HG02571 (cell line): ENCODE data around the gene CRACR2B.

Experiments
- ATAC-seq: cut with Tn5 transposase; IDR thresholded peaks from one replicate; pipeline ENCODE4 v1.9.1; 2021; ENCODE audit warnings: mild to moderate bottlenecking, moderate library complexity; ENCODE audit not compliant: unreplicated experiment

The CRACR2B gene

DNA sequence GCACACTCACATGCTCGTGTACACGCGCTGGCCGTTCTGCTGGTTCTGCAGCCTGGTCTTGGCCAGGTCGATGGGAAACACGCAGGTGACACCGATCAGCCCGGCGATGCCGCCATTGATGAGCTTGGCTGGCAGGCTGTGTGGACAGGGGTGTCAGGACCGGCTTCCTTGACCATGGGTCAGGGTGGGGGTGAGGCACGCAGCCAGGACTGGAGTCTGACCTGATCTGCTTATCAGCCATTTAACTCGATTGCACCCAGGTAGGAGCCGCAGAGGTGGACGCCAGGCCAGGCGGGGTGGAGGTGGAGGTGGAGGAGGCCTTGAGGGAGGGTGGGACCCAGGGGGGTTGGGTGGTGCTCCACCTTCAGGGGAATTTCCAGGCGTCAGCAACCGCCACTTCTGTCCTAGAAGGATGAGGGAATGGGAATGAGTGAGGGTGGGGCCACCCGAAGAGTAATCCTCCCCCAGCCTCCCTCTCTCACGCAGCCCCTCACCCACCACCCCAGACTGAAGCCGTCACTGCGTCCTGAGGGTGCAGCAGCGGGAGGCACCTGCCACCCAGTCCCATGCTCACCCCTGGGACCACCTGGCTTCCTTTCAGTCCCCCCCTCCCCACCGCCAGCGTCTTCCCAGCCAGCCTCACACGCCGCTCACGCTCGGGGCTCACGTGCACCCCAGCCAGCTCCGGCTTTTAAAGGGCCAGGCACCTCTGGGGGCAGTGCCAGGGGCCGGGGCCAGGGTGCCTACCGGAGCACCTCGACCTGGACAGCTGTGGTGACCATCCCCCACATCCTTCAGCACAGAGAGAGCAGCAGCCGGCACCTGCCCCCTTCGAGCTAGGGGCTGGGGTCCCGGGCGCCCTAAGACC lies 32.7 kb upstream of the CRACR2B start:
- no peak for ATAC-seq

DNA sequence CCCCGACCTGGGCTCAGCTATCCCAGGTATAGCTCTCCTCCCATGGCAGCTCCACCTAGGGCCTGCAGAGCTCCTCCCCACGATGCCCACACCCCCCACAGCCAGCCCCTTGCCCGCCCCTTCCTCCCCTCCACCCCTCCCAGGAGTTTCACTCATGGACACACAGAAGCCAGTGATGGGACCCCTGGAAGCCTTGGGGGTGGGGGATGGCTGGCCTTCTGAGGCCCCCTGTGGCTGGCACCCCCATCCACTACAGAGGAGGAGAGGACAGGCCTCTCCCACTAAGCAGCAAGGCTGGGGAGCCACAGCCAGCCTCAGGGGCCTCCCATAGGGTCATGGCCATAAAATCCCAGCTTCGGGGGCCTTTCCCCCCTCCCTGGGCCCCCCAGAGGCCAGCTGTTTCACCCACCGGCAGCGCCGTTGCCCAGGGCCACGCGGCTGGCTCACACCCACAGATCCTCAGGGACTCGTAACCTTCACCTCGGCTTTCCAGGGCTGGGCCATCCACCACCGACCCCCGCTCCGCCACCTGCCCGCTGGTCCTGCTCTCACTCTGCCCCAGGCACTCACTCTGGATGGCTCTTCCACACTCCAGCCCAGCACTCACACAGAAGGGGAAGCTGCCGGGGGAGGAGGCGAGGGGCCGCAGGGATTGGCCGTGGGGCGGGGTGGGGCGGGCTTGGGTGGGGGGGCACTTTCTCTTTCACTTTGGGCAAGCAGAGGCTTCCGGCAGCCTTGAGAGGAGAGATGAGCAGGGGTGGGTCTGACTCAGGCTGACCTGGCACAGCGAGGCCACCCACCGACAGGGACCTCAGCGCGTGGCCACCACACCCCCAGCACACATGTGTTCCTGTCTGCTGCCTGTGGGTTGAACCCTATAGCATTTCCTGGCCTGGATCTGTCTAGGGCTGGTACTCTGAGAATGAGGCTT lies 31.8 kb upstream of the CRACR2B start:
- no peak for ATAC-seq

DNA sequence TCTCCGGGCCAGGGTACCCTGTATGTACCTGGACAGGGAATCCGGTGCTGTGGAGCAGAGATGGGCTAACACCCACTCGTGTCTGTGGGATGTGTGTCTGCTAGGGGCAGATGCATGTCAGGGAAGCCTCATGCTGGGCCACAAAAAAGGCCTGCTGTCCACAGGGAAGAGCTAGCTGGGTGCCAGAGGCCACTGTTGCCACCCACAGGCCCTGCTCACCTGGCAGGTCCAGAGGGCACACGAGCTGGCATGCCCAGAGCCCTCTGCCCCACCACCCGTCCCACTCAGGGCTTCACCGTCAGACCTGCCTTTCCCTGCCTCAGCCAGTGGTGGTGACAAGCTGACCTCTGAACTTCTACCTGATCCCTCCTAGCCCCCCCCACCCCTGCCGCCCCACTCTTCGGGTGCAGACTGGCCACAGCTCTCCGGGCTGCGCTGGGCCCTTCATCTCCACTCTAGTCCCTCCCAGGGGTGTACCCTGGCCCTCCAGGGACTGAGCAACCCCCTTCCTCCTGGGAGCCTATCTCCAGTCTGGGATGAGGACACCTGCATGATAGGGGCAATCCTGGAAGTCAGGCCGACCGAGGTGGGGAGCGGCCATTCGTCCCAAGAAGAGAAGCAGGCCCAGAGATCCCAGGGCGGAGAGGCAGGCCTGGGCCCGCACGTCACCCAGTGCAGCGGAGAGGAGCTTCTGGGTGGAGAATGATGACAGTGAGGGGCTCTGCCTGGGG lies 31.0 kb upstream of the CRACR2B start:
- ATAC-seq: no peak

DNA sequence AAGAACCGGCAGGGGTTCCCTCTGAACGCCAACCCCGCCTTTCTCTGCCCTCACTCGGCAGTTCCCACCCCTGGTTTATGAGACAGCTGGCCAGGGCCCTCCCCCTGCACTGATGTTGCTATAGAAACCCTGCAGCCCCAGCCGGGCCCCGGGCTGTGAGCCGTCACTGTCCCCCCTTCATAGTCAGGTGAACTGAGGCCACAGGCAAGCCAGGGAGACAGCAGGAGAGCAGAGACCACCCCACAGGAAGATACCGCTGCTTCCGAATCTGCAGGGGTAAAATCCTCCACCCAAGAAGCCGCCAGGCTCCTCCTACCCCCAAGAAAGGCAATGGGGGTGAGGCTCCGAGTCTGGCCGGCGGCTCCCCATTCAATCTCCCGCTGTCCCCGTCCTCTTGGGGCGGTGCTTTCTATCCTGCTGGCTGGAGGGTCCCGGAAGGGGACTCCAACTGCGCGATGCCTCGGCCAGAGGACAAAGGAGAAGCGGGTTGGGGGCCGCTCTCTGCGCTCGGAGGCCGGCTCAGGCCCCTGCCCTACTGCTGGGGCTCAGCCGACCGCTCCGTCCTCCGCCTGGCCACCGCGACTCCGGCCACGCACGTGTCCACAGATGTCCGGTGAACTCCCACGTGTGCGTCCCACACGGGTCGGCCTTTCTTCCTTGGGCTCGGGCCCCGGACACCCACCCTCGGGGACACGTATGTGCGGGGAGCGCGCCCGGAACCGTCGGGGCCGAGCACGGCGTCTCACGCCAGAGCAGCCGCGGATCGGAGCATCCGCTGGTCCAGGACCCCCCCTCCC lies 30.2 kb upstream of the CRACR2B start:
- peak; percentile 35 for ATAC-seq

DNA sequence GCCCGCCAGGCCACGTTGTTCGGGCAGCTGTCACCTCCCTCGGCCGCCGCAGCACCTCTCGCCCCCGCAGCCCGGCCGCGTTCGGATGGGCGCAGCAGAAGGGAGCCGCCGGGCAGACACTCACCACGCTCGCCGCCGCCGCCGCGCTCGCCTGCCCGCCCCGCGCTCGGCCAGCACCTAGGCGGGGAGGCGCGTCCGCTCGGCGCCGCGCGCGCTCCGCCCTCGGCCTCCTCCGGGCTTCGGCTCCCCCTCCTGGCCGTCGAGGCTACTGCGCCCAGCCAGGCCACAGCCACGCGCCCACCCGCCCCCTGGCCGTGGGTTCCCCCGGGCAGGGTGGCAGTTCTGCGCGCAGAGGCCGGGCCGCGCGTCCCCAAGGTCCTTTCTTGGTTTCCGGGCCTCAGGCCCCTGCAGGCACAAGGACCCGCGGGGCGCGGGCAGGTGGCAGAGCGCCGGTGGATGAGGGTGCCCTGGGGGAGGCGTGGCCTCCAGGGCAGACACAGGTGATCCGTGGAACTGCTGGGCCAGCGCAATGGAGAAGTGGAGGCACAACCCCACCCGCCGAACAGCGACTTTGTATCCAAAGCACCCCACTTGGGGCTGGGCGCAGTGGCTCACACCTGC lies 29.5 kb upstream of the CRACR2B start, which contains the start of gene SLC25A22:
TSS of gene SLC25A22 (minus strand) at position 189 of the 621 bp plus-strand sequence. CDS start 3,275 bp downstream, outside the sequence.
- peak; percentile 49 for ATAC-seq

DNA sequence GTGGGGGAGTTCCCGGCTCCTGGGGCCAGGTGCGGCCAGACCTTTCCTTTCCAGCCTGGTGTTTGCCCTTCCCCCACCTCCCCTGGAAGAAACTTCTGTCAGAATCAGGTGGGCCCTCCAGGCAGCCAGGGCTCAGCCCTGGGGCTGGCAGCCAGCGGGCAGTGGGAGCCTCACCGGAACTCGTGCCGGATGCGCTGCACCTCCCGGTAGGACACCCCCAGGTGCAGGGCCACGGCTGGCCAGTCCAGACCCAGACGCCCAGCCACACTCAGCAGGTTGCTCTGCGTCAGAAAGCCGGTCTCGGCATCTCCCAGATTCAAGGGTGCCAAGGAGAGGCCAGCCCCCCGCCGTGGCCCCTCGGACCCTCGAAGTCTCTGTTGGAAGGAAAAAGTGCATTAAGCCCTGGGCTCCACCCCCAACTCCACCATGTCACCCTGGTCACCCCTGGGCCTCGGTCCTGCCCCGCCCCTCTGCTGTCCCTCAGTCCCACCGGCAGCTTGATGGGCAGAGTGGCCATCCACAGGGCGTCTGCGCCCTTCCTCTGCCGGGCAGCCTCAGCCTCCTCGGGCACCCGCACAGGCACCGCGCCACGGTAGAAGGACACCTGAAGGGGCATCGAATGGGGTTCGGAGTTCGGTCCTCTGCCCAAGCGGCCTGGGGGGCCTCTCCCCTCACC lies 27.9 kb upstream of the CRACR2B start:
- no peak for ATAC-seq

DNA sequence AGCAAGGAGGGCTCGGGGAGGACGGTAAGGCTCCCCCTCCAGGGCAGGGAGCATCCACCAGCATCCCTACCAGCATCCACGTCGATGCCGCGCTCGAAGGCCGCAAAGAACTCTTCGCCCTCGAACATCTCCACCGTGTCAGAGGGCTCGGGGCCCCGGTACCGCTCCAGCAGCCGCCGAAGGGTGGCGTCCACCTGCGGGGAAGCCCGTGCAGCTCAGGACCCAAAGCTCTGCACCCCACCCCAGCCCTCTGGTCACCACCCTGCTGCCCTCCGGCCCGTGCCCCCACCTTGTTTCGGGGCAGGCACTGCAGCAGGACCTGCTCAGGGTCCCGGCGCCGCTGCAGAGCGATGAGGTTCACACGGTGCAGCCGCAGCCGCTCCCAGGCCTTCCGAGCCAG lies 27.2 kb upstream of the CRACR2B start:
- no peak for ATAC-seq

DNA sequence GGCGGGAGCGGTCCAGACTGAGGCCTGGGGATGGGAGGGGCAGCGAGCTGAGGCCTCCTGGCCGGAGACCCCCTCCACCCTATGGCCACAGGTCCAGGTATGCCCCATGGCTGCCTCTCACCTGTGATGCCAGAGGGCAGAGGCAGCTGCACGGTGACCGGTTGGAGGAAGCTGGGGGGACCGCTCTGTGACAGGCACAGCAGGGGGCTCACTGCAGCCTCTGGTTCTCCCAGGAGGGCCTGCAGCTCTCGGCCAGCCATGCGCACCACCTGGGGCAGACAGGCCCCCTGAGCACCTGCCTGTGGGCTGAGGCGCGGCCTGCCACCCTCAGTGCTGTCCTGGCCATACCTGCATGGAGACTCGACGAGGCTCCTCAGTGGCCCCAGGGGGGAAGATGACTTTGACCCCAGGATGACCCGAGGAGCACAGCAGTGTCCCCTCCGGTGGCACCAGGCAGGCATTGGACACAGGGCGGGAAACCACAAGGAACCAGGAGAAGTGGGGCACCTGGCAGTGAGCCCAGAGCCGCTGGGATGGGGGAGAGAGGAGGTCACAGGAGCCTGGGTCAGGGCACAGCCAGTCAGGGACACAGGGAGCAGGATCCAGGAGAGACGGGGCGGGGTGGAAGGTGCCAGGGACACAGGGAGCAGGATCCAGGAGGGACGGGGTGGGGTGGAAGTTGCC lies 26.5 kb upstream of the CRACR2B start:
- no peak for ATAC-seq

DNA sequence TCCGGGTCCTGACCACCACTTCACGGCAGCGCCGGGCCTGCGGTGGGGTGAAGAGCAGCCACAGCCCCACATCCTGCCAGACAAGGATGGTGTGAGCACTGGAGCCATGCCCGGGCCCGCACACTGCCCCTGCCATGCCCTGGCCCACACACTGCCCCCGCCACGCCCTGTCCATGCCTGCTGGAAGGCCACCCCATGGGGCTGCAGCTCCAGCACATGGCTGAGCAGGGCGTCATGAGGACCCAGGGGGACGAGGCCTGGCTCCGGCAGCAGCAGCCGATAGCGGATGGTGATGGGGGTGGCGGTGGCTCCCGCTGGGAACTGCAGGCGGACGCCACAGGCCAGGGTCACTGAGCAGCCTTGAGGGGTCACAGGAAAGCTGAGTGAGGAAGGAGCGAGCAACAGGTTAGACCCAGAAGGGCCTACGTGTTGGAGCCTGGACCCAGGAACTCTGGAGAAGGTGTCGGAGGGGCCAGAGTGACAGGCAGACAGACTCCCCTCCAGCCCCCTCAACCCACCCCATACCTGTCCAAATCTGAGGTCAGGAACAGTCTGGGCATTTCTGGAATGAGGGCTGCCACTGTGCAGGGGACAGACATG lies 25.6 kb upstream of the CRACR2B start:
- ATAC-seq: no peak

DNA sequence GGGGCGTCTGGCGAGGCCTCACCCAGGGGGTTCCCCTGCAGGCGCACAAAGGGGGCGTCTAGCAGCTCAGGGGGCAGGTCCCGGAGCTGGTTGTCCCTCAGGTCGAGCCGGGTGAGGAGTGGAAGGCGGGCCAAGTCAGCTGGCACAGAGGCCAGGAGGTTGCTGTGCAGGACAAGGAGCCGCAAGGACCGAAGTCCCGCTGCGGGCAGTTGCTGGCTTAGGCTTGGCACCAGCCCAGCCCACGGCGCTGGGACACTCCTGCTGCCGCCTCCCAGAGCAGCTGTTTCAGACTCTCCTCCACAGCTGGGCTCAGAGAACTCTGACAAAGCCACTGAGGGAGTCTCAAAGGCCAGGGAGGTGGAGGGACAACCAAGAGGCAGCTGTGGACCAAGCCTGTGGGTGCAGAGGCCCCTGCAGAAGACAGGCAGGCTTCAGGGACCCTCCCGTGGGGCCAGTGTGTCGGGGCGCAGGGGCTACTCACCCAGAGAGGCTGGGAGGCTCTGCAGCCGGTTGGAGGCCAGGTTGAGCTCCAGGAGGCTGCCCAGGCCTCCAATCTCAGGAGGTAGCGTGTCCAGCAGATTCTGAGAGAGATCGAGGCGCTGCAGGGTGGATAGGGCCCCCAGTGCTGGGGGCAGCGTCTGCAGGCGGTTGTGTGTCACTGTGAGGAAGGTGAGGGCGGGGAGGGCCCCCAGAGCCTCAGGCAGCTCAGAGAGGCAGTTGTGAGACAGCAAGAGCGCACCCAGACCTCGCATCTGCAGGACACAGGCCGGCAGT lies 24.8 kb upstream of the CRACR2B start:
- ATAC-seq: no peak

DNA sequence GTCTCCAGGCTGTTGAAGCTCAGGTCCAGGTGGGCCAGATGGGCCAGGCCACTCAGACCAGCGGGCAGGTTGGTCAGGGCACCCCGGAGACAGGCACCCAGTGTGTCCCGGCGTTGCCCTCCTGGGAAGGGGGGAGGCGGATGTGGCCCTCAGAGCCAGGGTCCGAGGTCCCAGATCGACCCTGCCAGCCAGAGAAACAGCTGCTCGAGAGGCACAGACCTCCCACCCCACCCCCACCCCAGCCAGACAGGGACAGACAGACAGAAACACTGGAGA lies 24.3 kb upstream of the CRACR2B start:
- no peak for ATAC-seq

DNA sequence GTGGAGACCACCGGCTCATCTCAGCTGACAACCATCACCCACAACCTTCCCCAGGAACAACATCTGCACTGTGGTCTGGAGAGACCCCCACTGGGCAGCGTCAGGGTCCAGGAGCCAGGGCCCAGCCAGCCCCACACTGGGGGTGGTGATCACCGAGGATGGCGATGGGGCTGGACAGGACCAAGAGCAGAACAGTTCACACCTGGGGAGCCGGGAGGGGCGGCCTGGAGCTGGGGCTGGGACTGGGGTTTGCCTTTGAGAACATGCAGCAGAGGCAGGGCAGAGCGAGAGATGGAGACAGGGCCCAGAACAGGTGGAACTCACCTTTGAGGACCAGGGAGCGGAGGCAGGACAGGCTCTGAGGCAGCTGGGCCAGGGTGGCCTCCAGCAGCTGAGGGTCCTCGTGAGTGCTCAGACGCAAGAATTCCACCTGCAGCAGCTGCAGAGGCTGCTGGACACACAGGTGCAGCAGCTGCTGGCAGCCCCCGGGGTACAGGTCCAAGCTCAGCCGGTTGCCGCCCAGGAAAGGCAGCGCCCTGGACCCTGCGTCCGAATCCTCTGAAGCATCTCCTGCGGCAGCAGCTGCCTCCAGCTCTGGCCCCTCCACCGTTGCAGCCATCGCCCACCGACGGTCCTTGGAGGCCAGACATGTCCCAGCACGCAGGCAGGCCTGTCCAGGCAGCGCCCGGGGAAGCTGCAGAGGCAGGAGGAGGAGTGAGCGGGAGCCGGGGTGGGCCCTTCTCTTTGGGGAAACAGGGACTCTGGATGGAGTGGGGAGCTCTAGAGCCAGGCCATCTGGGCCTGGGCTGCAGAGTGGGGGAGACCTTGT lies 23.7 kb upstream of the CRACR2B start:
- no peak for ATAC-seq

DNA sequence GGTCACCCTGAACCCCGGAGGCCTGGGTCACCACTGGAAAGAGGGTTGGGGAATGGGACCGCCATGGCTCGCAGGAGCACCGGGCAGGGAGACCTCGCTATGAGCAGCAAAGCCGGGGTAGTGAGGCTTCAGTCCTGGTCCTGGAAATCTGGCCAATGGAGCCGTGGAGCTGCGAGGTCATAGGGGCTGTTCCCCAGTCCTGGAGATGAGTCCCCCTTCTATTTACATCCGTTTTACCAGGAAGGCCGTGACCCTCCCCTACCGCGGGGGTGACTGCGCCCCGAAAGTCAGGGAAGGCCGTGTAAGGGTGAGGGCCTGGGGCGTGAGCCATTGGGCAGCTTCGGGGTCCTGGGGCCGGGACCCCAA lies 23.1 kb upstream of the CRACR2B start:
- no peak for ATAC-seq

DNA sequence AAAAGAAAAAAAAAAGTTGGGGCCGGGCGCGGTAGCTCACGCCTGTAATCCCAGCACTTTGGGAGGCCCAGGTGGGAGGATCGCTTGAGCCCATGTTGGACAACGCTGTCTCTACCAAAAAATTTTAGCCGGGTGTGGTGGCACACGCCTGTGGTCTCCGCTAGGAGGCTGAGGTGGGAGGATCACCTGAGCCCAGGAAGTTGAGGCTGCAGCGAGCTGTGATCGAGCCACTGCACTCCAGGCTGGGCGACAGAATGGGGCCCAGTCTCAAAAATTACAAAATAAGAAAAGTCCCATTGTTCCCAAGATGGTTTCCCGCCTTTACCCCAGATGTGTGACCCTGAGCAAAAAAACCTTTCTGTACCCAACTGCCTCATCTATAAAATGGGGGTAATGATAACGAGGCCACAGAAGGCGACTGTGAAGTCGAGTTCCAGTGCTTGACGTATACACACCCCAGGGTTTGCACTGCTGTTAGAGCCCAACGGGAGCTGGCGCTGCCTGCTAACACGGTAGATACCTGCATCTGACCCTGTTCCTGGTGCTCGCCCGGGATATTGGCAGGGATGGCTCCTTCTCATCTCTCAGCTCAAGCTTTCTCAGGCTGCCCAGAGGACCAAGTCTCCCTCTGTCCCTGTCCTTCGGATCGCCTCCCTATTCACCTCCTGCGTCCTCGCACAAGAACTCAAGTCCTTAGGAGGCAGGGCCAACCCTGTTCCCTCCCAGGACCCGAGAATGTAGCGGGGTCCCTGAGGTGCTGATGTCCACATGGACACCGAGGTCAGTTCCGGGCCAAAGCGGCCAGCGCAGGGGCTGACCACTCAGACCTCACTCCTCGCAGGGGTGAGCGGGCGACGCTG lies 19.1 kb upstream of the CRACR2B start:
- no peak for ATAC-seq

DNA sequence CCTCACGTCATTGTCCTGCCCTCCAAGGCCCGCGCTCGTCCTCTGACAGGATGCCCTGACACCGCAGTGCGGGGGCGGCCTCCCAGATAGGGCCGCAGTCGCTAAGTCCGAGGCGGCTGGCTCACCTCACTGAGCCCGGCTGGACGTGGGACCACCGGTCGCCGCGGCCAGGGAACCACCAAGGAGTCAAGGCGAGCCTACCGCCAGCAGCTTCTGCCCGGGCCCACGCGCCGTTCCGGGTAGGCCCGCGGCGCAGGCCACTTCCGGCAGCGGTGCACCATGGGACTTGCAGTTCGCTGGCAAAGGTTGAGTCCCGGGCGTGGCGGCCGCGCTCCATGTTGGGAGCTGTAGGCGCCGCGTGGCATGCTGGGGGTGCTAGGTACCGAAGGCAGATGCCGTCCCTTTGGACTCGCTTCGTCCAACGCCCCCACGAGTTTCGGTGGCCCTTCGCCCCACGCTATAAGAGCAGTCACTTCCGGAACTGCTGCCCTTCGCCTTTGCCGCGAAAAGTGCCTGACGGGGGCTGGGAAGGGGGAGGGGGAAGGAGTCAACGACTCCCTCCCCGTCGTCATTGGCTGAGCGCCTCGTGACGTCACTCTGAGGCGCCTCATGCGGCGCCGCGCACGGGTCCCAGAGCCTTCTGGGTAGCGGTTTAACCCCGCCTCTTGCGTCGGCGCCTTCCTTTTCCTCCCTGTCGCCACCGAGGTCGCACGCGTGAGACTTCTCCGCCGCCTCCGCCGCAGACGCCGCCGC lies 18.3 kb upstream of the CRACR2B start, which contains the start of gene RPLP2:
TSS of gene RPLP2 (plus strand) at position 681 of the 753 bp plus-strand sequence. CDS start 268 bp downstream, outside the sequence.
- peak; percentile 69 for ATAC-seq
